GM12878 (cell line): Measurements from ENCODE around the gene MTHFR. TPM values are rescaled to one million over a fixed set of nuclear protein-coding genes. Genes with fewer than 3 reads are reported as not detected.
A peak's percentile ranks its signal among the peaks of the same experiment; 100 is the strongest.

Experiments used
- HDAC6 ChIP-seq: fragments of 200-600 bp; sonication (generic); IDR thresholded peaks from one replicate; pipeline ENCODE4 v1.8.0; 2017; ENCODE audit warnings: antibody characterized with exemption; ENCODE audit not compliant: unreplicated experiment
- IKZF1 ChIP-seq: fragments of 450-650 bp; conservative IDR thresholded peaks from 2 replicates; pipeline ENCODE4 v1.6.1; 2017; ENCODE audit warnings: antibody characterized with exemption, mild to moderate bottlenecking
- MTA2 ChIP-seq: fragments of 450-650 bp; IDR thresholded peaks from 2 replicates; pipeline ENCODE4 v1.6.1; 2016; ENCODE audit warnings: low read depth, mild to moderate bottlenecking, moderate library complexity
- NFXL1 ChIP-seq: fragments of 450-650 bp; IDR thresholded peaks from 2 replicates; pipeline ENCODE4 v1.6.1; 2017; ENCODE audit warnings: antibody characterized with exemption, mild to moderate bottlenecking, borderline replicate concordance
- NR2C2 ChIP-seq: IDR thresholded peaks from 2 replicates; pipeline ENCODE4 v1.6.1; 2011; ENCODE audit warnings: borderline replicate concordance, low read depth; ENCODE audit not compliant: control insufficient read depth, insufficient read length
- NR2F1 ChIP-seq: fragments of 450-650 bp; conservative IDR thresholded peaks from 2 replicates; pipeline ENCODE4 v1.6.1; 2017; ENCODE audit warnings: mild to moderate bottlenecking
- POLR2AphosphoS5 ChIP-seq: IDR thresholded peaks from 2 replicates; pipeline ENCODE4 v1.6.1; 2011; ENCODE audit warnings: mild to moderate bottlenecking, low read length, inconsistent platforms
- RAD51 ChIP-seq: fragments of 450-650 bp; IDR thresholded peaks from 2 replicates; pipeline ENCODE4 v1.6.1; 2016; ENCODE audit warnings: moderate library complexity, mild to moderate bottlenecking, inconsistent platforms
- RELA ChIP-seq: fragments of 450-650 bp; IDR thresholded peaks from 2 replicates; pipeline ENCODE4 v1.8.0; 2014; ENCODE audit warnings: borderline replicate concordance; ENCODE audit not compliant: partially characterized antibody
- SMAD5 ChIP-seq: IDR thresholded peaks from 2 replicates; pipeline ENCODE4 v1.6.1; 2016; ENCODE audit warnings: antibody characterized with exemption, low read depth
- SMC3 ChIP-seq: IDR thresholded peaks from 2 replicates; pipeline ENCODE4 v1.6.1; 2011; ENCODE audit warnings: low read length, improper control_type of control experiment, borderline replicate concordance
- SUZ12 ChIP-seq: fragments of 200-600 bp; sonication (generic); IDR thresholded peaks from one replicate; pipeline ENCODE4 v1.6.1; 2018; ENCODE audit warnings: antibody characterized with exemption, mild to moderate bottlenecking; ENCODE audit not compliant: unreplicated experiment
- ZNF217 ChIP-seq: fragments of 450-650 bp; IDR thresholded peaks from 2 replicates; pipeline ENCODE4 v1.6.1; 2017; ENCODE audit warnings: antibody characterized with exemption, mild to moderate bottlenecking
- polyA plus RNA-seq, 11 experiments: library from polyadenylated mRNA; depleted of rRNA in 4 of 11; unstranded in 6 of 11; stranded (reverse) in 5 of 11; fragments of >200 nt; fragmentation: Nextera tagmentation in 4 of 11; fragmentation: Illumina TruSeq in 1 of 11; extraction: Ambion mirVana in 4 of 11; extraction: Trizol in 1 of 11; gene quantifications; 1 replicate in 1 of 11; 2 replicates in 10 of 11; pipeline versions ENCODE4 v1.2.1 to v1.2.3, GENCODE V29; 2011 to 2016; ENCODE audit warnings: inconsistent platforms in 2 of 11, missing spikeins in 2 of 11, low read depth in 1 of 11
- total RNA-seq, 4 experiments: library from RNA; depleted of rRNA in 3 of 4; stranded (reverse); fragments of >200 nt in 3 of 4; fragmentation: Illumina TruSeq in 1 of 4; extraction: Trizol in 1 of 4; gene quantifications; 2 replicates each; pipeline versions ENCODE4 v1.2.1 to v1.2.3, GENCODE V29; 2013 to 2021
- TF ChIP-seq, protein P1 (sequence below): IDR thresholded peaks from 2 replicates; pipeline ENCODE4 v1.6.1; 2011; ENCODE audit warnings: borderline replicate concordance, low read depth, mild to moderate bottlenecking, moderate library complexity, low read length; ENCODE audit not compliant: insufficient read depth, poor library complexity, severe bottlenecking
- TF ChIP-seq, protein P2 (sequence below): fragments of 150-350 bp; IDR thresholded peaks from 2 replicates; pipeline ENCODE4 v1.6.1; 2014; ENCODE audit warnings: mild to moderate bottlenecking, low read depth, low read length
- TF ChIP-seq, protein P3 (sequence below): fragments of 450-650 bp; conservative IDR thresholded peaks from 2 replicates; pipeline ENCODE4 v1.6.1; 2017; ENCODE audit warnings: mild to moderate bottlenecking, moderate library complexity
- TF ChIP-seq, protein P4 (sequence below): fragments of 450-650 bp; IDR thresholded peaks from 2 replicates; pipeline ENCODE4 v1.6.1; 2016; ENCODE audit warnings: mild to moderate bottlenecking, moderate library complexity, borderline replicate concordance
- TF ChIP-seq, protein P5 (sequence below): IDR thresholded peaks from 2 replicates; pipeline ENCODE4 v1.6.1; 2011; ENCODE audit warnings: mild to moderate bottlenecking, low read depth, low read length, moderate library complexity; ENCODE audit not compliant: insufficient replicate concordance

Gene MTHFR
- total and polyA plus RNA-seq, 10 of the 15 experiments (the other 5 are each of a cell fraction or from before 2014, with no cell fraction given): 1.0 to 16.8 (median 9.4) TPM

DNA sequence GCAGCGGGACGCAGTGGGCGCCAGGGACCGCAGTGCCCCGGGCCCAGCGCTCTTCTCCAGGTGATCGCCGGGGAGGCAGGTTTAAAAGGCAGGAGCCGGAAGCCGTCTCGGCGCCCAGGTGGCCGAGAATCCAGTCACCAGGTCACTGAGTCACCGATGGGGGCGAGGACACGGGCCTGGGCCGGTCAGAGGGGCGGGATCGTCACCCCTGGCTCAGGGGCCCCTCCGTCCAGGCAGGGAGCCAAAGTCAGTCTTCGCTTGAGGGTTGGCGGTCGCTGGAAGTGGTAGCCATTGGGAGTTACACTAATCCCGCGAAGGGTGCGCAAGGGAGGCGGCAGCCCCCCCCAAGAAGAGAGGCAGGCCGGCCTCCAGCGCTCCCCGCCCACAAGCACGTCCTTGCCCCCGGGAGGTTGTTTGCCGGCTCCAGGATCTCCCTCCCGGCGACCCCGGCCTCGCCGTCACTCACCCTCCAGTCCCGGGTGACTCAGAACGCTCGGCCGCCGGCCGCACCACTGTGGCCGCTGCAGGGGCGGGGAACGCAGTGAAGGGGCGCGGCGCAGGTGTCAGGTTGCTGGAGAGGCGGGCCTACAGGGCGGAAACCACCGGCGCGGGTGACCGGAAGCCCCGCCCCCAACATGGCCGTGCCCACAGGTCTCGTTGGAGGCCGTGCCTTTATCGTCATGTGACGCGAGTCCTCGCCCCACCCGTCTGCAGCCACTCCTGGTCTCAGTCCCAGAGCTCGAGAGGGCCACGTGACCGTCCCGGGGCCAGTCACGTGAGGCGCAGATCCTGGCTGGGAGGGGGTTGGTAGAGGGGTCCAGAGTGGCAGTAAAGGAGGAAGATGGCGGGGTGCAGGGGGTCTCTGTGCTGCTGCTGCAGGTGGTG, at the start of gene MTHFR, which contains the start of gene CLCN6 (continued):
- TF ChIP-seq, protein P1, sequence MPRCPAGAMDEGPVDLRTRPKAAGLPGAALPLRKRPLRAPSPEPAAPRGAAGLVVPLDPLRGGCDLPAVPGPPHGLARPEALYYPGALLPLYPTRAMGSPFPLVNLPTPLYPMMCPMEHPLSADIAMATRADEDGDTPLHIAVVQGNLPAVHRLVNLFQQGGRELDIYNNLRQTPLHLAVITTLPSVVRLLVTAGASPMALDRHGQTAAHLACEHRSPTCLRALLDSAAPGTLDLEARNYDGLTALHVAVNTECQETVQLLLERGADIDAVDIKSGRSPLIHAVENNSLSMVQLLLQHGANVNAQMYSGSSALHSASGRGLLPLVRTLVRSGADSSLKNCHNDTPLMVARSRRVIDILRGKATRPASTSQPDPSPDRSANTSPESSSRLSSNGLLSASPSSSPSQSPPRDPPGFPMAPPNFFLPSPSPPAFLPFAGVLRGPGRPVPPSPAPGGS: peak; percentile 17
- TF ChIP-seq NR2F1: peak; percentile 70; the same call in 1 of the 2 replicates
- TF ChIP-seq, protein P2, sequence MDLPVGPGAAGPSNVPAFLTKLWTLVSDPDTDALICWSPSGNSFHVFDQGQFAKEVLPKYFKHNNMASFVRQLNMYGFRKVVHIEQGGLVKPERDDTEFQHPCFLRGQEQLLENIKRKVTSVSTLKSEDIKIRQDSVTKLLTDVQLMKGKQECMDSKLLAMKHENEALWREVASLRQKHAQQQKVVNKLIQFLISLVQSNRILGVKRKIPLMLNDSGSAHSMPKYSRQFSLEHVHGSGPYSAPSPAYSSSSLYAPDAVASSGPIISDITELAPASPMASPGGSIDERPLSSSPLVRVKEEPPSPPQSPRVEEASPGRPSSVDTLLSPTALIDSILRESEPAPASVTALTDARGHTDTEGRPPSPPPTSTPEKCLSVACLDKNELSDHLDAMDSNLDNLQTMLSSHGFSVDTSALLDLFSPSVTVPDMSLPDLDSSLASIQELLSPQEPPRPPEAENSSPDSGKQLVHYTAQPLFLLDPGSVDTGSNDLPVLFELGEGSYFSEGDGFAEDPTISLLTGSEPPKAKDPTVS: no peak
- TF ChIP-seq, protein P3, sequence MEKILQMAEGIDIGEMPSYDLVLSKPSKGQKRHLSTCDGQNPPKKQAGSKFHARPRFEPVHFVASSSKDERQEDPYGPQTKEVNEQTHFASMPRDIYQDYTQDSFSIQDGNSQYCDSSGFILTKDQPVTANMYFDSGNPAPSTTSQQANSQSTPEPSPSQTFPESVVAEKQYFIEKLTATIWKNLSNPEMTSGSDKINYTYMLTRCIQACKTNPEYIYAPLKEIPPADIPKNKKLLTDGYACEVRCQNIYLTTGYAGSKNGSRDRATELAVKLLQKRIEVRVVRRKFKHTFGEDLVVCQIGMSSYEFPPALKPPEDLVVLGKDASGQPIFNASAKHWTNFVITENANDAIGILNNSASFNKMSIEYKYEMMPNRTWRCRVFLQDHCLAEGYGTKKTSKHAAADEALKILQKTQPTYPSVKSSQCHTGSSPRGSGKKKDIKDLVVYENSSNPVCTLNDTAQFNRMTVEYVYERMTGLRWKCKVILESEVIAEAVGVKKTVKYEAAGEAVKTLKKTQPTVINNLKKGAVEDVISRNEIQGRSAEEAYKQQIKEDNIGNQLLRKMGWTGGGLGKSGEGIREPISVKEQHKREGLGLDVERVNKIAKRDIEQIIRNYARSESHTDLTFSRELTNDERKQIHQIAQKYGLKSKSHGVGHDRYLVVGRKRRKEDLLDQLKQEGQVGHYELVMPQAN: peak; percentile 59
- TF ChIP-seq, protein P4, sequence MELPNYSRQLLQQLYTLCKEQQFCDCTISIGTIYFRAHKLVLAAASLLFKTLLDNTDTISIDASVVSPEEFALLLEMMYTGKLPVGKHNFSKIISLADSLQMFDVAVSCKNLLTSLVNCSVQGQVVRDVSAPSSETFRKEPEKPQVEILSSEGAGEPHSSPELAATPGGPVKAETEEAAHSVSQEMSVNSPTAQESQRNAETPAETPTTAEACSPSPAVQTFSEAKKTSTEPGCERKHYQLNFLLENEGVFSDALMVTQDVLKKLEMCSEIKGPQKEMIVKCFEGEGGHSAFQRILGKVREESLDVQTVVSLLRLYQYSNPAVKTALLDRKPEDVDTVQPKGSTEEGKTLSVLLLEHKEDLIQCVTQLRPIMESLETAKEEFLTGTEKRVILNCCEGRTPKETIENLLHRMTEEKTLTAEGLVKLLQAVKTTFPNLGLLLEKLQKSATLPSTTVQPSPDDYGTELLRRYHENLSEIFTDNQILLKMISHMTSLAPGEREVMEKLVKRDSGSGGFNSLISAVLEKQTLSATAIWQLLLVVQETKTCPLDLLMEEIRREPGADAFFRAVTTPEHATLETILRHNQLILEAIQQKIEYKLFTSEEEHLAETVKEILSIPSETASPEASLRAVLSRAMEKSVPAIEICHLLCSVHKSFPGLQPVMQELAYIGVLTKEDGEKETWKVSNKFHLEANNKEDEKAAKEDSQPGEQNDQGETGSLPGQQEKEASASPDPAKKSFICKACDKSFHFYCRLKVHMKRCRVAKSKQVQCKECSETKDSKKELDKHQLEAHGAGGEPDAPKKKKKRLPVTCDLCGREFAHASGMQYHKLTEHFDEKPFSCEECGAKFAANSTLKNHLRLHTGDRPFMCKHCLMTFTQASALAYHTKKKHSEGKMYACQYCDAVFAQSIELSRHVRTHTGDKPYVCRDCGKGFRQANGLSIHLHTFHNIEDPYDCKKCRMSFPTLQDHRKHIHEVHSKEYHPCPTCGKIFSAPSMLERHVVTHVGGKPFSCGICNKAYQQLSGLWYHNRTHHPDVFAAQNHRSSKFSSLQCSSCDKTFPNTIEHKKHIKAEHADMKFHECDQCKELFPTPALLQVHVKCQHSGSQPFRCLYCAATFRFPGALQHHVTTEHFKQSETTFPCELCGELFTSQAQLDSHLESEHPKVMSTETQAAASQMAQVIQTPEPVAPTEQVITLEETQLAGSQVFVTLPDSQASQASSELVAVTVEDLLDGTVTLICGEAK: peak; percentile 88
- TF ChIP-seq POLR2AphosphoS5: peak; percentile 70; the same call in 1 of the 2 replicates
- no peak for TF ChIP-seq NR2C2
- TF ChIP-seq HDAC6: no peak
- TF ChIP-seq SUZ12: no peak
- no peak for TF ChIP-seq MTA2
- TF ChIP-seq SMAD5: no peak
- peak; percentile 100 for TF ChIP-seq RELA
- TF ChIP-seq NFXL1: no peak
- peak; percentile 60 for TF ChIP-seq IKZF1
- peak; percentile 100 for TF ChIP-seq RAD51
- TF ChIP-seq ZNF217: no peak
- TF ChIP-seq, protein P5, sequence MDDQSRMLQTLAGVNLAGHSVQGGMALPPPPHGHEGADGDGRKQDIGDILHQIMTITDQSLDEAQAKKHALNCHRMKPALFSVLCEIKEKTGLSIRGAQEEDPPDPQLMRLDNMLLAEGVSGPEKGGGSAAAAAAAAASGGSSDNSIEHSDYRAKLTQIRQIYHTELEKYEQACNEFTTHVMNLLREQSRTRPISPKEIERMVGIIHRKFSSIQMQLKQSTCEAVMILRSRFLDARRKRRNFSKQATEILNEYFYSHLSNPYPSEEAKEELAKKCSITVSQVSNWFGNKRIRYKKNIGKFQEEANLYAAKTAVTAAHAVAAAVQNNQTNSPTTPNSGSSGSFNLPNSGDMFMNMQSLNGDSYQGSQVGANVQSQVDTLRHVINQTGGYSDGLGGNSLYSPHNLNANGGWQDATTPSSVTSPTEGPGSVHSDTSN: peak; percentile 75
- no peak for TF ChIP-seq SMC3
